Measurements from ENCODE around the gene CFAP61.

Gene CFAP61

GRCh38 chr20:20366551-20366875 is 314.2 kb downstream of the CFAP61 start:
- no peak for DNase-seq (ENCODE audit: low read depth)

GRCh38 chr20:20366876-20367574 is 314.7 kb downstream of the CFAP61 start:
- DNase-seq (ENCODE audit: low read depth) = no peak

GRCh38 chr20:20367575-20368417 is 315.5 kb downstream of the CFAP61 start, which contains the start of gene INSM1:
Gene INSM1, plus strand, starts transcription at chr20:20368104. Its CDS starts 164 bp downstream, at chr20:20368268.
- DNase-seq (ENCODE audit: low read depth) = no peak

- no peak for DNase-seq (ENCODE audit: low read depth)
Measured at GRCh38 chr20:20368418-20369249, 316.3 kb downstream of the CFAP61 start.

GRCh38 chr20:20369250-20370093 is 317.1 kb downstream of the CFAP61 start:
- DNase-seq (ENCODE audit: low read depth) = no peak

GRCh38 chr20:20370094-20370575 is 317.8 kb downstream of the CFAP61 start:
- no peak for DNase-seq (ENCODE audit: low read depth)

GRCh38 chr20:20371083-20371482 is 318.8 kb downstream of the CFAP61 start:
- no peak for DNase-seq (ENCODE audit: low read depth)

- DNase-seq (ENCODE audit: low read depth) = no peak
Measured at GRCh38 chr20:20371681-20372080, 319.3 kb downstream of the CFAP61 start.

GRCh38 chr20:20373091-20373571 is 320.8 kb downstream of the CFAP61 start:
- DNase-seq (ENCODE audit: low read depth) = no peak

- no peak for DNase-seq (ENCODE audit: low read depth)
Measured at GRCh38 chr20:20375862-20376261, 323.5 kb downstream of the CFAP61 start.

GRCh38 chr20:20386192-20386591 is 333.9 kb downstream of the CFAP61 start:
- DNase-seq (ENCODE audit: low read depth) = no peak

- no peak for DNase-seq (ENCODE audit: low read depth)
Measured at GRCh38 chr20:20390393-20390792, 338.1 kb downstream of the CFAP61 start.

- no peak for DNase-seq (ENCODE audit: low read depth)
Measured at GRCh38 chr20:20391115-20391514, 338.8 kb downstream of the CFAP61 start.

GRCh38 chr20:20391766-20392165 is 339.4 kb downstream of the CFAP61 start:
- DNase-seq (ENCODE audit: low read depth) = no peak

- no peak for DNase-seq (ENCODE audit: low read depth)
Measured at GRCh38 chr20:20393207-20394120, 341.1 kb downstream of the CFAP61 start.

GRCh38 chr20:20395087-20395486 is 342.8 kb downstream of the CFAP61 start:
- DNase-seq (ENCODE audit: low read depth) = no peak

- DNase-seq (ENCODE audit: low read depth) = no peak
Measured at GRCh38 chr20:20395903-20396568, 343.7 kb downstream of the CFAP61 start.

GRCh38 chr20:20396794-20397193 is 344.5 kb downstream of the CFAP61 start:
- DNase-seq (ENCODE audit: low read depth) = no peak

- DNase-seq (ENCODE audit: low read depth) = no peak
Measured at GRCh38 chr20:20398123-20398522, 345.8 kb downstream of the CFAP61 start.

Data from activated T-cell treated with anti-CD3 and anti-CD28 coated beads for 24 hours (primary cell).